NCI-H1436 (cell line): ENCODE results near the gene SMG7.
"Not testable (repeated sequence)": the region's sequence is repeated elsewhere in the genome, so short reads cannot be mapped to it uniquely, and the experiment has no call there.

Experiments used
- DNase-seq: peaks from one replicate; lab custom pipeline; 2025; lab: John Stamatoyannopoulos, UW

SMG7 gene

GRCh38 chr1:183472488-183473216 is at the start of gene SMG7:
Gene SMG7 (plus strand): TSS chr1:183472499. CDS start chr1:183472621, 122 bp downstream.
- no peak for DNase-seq

DNA sequence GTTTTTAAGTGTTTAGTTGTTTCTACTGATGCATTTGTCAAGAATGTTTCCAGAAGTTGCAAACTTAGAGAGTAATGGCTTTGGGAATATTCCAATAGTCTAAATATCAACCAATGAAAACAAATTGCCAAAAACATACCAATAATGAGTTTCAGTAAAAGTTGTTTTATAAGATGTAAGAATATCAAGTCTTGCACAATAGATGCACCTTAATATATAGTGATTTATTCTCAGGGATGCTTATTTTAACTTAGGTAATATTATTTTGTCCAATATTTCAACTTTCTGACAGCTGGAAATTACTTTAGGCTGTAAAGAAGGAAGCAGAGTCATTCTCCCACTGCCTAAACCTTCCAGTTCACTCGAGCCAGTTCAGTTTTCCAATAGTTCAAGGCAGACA is 48.8 kb upstream of the SMG7 start:
- no peak for DNase-seq

DNA sequence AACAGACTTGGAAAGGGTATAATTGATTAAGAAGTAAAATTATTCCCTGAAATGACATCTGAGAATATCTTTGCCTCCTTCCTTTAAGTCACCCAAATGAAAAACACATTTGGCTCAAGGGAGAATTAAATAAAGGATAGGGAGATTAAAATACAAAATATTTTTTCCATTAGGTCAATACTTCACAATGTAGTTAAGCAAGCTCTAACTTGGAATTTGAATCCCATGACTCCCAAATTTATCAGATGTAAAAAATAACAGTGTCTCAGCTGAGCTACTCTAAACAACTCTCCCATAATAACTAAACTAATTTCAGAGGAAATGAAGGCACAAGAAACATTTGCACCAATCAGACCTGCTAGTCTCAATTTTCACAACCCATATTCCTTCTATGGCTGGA is 47.6 kb upstream of the SMG7 start:
- DNase-seq, result no peak

GRCh38 chr1:183427591-183427990 is 44.7 kb upstream of the SMG7 start:
- DNase-seq, result not testable (repeated sequence)

DNA sequence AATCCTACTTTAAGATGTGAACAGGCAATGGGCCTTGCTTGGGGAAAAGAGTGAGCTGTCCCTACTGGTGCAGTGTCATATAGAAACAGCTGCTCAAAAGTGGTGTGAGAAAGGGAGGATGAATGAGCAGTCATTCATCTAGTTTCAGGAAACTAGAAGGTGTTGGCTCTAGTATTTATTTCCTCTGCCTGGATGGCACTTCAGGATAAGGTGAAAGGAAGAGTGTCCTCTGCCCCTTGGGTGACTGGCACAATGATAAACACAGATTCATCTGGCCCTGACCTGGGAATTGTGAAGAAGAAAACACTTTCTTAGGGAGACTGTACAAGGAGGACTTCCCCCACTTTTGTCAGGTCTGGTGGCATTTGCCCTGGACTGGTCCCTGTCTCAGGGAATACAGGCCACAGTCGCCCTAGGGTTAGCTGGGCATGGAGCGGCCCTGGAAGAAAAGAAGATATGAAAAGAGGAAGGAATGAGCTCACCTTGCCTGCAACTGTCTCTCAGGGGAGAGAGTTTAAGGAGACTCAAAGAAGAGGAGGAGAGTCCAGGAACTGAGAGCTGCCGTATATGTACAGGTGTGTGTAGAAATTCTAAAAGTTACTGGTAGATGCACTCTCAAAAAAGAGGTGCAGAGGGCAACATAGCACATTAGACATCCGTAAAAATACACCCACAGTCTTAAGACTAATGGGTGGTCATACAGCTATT is 40.3 kb upstream of the SMG7 start:
- DNase-seq, result no peak

GRCh38 chr1:183432548-183432875 is 39.8 kb upstream of the SMG7 start:
- DNase-seq, result no peak

DNA sequence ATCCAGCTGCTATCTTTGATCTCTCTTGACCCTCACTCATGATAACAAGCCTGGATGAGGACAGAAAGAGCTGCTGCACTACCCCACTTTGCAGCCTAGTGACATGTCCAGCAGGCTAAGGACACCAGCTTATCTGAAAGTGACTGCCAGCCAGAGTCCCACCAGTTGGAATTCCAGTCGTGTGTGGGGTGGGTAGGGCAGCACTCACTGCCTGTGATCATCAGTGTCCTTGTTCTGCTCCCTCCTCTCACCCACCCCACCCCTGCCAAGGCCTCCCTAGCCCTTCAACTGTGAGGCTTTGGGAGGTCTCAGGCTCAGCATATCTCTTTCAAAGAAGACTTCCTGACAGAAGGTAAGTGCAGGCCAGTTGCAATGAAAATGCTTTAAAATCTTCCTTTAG is 38.6 kb upstream of the SMG7 start:
- no peak for DNase-seq

GRCh38 chr1:183435497-183435896 is 36.8 kb upstream of the SMG7 start:
- DNase-seq, result no peak

- DNase-seq, result no peak
These were observed 34.2 kb upstream of the SMG7 start for GRCh38 chr1:183438060-183438459.

GRCh38 chr1:183443011-183443410 is 29.3 kb upstream of the SMG7 start:
- no peak for DNase-seq

- DNase-seq, result no peak
These were observed 28.8 kb upstream of the SMG7 start for GRCh38 chr1:183443466-183443865.

DNA sequence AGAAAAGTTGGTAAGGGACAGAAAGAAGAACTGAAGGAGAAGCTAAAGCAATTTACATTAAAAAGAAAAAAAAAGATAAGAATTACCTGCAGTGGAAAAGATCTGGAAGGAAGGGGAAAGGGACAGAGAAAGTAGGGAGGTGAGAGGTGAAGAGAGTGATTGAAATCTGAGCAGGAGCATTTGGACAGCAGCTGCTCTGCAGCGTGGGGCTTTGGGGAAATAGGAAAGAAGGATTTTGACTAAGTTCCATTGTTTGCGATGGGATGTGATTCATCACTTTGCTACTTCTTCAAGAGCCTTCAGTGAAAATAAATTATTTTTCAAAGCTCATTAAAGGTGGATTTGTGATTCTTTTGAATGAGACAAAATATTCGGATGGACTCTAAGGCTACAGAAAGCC is 28.1 kb upstream of the SMG7 start:
- no peak for DNase-seq

GRCh38 chr1:183449223-183449770 is 23.0 kb upstream of the SMG7 start:
- DNase-seq, result no peak

GRCh38 chr1:183450093-183450492 is 22.2 kb upstream of the SMG7 start:
- no peak for DNase-seq

GRCh38 chr1:183454377-183454776 is 17.9 kb upstream of the SMG7 start:
- no peak for DNase-seq

GRCh38 chr1:183456826-183457225 is 15.5 kb upstream of the SMG7 start:
- DNase-seq, result no peak

DNA sequence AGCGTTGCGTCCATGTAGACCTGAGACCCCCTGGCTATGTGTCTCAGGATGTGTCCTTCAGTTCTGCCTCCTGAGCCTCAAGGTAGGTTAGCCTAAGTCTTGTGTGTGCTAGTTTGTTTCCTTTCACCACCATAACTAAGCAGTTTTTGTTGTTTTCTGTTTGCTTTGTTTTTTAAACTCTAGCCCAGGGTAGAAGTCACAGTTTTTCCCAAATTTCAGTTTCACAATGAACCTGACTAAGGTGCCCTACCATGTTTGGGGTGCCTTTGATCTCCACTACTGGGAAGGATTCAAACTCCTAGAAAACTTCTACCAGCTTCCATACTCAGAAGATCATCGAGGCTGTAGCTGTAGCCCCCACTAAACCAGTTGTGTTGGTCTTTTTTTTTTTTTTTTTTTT is 14.8 kb upstream of the SMG7 start:
- no peak for DNase-seq

DNA sequence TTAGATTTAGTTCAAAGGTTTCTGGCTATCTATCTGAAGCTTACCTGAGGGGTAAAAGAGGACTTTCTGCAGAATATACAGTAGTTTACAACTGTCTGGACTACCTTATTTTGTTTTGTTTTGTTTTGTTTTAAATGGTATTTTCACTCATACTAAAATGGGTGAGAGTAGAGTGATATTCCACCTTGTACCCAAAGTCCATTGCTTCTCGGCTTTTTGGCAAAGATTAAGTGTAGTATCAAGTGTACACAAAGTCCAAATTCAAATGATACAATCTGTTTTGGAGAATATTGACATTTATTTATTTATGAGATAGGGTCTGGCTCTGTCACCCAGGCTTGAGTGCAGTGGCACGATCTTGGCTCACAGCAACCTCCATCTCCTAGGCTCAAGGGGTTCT is 11.7 kb upstream of the SMG7 start:
- DNase-seq, result no peak

- DNase-seq, result no peak
These were observed 10.9 kb upstream of the SMG7 start for GRCh38 chr1:183461350-183461749.

DNA sequence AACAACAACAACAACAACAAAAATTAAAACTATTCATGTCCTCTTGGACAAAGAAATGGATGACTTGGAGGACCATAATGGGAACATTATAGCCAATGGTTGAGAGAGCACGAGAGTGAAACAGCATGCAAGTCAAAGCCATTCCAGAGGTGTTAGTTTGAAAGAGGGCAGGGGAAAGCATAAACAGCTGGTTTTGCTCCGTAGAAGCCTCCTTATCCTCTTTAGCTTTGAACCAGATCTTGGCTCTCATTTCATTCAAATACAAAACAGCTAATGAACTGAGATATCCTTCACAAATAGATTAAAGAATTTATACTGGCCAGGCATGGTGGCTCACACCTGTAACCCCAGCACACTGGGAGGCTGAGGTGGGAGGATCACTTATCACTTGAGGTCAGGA is 8.7 kb upstream of the SMG7 start:
- DNase-seq, result no peak

GRCh38 chr1:183466781-183467180 is 5.5 kb upstream of the SMG7 start:
- no peak for DNase-seq

DNA sequence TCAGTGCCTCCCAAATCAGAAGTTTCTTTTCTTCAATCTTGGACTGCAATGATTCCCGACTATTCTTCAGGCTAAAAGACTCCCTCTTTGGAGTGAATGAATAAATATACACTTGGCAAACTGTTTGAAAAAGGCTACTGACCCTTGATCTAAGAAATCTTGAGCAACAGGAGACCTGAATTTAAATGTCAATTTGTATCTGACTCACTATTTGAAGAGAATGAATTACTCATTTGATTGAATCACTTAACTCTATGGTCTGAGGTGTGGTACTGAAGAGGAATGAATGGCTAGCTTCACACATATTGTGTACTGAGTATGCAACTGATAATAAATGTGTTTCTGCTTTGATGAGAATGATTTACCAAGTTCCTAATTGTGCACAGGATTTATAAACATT is 4.6 kb upstream of the SMG7 start:
- no peak for DNase-seq

DNA sequence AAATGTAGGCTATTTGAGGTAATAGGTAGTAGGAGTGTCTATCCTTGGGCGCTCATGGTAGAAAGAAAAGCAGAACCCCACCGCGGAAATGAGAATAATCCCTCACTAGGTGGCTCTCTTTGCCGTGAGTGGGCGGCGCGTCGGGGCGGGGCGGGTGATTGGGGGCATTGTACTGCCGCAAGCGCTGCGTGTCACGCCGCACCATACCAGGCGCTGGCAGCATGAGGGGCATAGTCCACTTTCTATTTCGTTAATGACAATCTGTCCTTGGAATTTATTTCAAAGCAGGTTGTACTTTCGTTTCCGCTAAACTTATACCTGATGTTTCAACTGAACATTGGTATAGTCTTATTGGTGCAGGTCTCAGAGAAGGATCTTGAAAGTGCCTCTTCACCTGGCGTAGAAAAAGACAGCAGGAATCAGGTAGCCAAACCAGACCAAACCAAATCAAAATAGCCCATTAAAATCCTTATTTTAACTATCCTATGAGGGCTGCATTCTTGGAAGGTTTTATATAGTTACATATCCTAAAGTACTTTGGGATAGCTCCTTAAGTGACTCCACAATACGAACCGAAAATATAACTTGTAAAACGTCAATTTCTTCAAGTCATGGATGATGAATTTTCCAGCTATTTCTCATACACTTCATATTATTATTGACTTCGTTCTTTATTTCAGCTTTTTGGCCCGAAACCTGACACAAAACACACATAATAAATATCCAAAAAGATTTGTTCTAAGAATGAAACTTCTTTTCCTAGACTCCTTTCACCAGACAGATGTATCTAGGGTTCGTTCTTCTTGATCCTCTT is 1.9 kb upstream of the SMG7 start:
- peak; percentile 77 for DNase-seq
